Retinal pigment epithelial cell (primary cell): ENCODE measurements around the gene LCE3E.

Source experiments
- DNase-seq: peaks from one replicate; pipeline ENCODE4 v3.0.0-alpha.2; 2010; ENCODE audit warnings: low read depth
- H3K4me3 ChIP-seq: 2 replicates; pipeline ENCODE4 v1.5.1; 2011; ENCODE audit warnings: mild to moderate bottlenecking, low read length, control low read depth, moderate library complexity
- TF ChIP-seq, protein P1 (sequence below): conservative IDR thresholded peaks from 2 replicates; pipeline ENCODE4 v1.5.1; 2011; ENCODE audit warnings: low read depth, low read length, control low read depth, inconsistent platforms

The LCE3E gene

DNA sequence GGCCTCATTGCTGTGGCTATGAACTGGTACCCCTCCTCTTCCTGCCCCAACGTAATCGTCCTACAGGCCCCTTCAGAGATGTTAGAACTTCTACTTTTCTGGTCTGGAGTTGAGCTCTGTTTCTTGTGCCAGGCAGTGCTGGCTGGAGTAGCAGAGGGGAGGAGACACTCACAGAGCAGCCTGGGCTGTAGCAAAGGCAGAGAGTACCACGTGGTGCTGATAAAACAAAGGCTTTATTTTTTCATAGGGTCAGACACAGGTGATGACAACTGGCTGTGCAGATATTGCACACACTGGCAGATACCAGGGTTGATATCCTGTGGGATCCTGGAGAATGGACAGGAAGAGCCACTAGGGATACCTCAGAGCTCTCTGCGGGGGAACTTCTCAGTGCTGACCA is 29.1 kb downstream of the LCE3E start:
- no peak overlapping the region for H3K4me3 ChIP-seq
- no peak for DNase-seq
- TF ChIP-seq, protein P1, sequence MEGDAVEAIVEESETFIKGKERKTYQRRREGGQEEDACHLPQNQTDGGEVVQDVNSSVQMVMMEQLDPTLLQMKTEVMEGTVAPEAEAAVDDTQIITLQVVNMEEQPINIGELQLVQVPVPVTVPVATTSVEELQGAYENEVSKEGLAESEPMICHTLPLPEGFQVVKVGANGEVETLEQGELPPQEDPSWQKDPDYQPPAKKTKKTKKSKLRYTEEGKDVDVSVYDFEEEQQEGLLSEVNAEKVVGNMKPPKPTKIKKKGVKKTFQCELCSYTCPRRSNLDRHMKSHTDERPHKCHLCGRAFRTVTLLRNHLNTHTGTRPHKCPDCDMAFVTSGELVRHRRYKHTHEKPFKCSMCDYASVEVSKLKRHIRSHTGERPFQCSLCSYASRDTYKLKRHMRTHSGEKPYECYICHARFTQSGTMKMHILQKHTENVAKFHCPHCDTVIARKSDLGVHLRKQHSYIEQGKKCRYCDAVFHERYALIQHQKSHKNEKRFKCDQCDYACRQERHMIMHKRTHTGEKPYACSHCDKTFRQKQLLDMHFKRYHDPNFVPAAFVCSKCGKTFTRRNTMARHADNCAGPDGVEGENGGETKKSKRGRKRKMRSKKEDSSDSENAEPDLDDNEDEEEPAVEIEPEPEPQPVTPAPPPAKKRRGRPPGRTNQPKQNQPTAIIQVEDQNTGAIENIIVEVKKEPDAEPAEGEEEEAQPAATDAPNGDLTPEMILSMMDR, result no peak

DNA sequence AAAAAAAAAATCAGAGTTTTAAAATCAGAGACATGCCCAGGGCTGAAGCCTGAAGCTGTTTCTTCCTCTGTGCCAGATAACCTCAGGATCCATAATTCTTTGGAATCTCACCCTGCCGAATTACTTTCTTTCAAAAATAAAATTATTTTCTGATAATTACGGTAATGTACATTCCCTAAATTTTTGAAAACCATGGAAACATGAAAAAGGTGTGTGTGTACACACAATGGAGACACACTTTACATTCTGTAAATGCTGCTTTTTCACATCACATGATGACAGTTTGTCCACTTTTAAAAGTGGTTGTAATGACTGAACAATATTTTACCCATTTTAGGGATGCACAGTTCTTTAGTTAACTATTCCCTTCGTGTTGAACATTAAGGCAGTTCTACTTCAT is 30.8 kb downstream of the LCE3E start:
- DNase-seq, result no peak
- H3K4me3 ChIP-seq, result no peak overlapping the region
- TF ChIP-seq, protein P1, result no peak

DNA sequence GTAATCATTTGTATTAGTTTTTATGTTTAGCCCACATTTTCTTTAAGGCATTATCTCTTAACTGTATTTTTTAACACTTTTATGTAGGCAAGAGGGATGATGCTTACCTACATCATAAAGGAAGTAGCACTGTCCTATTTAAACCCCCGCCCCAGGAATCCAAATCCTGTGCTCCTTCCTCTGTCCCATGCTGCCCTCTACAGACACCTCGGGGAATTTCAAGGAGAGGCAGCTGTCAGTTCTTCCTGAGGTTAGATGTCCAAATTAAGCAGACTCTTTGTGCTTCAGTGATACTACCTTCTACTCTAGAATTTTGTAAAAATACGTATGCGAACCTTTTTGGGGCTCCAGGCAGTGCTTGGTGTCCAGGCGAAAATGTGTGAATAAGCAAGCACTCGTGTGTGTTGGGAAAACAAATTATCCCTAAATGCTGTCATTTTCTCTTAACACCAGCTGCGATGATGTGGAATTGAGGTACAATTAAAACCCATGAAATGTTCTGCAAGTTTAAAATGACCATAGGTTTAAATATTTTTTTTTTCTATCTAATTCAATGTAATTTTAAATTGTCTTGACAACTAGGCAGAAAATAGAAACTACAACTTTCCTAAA is 33.1 kb downstream of the LCE3E start:
- no peak for DNase-seq

DNA sequence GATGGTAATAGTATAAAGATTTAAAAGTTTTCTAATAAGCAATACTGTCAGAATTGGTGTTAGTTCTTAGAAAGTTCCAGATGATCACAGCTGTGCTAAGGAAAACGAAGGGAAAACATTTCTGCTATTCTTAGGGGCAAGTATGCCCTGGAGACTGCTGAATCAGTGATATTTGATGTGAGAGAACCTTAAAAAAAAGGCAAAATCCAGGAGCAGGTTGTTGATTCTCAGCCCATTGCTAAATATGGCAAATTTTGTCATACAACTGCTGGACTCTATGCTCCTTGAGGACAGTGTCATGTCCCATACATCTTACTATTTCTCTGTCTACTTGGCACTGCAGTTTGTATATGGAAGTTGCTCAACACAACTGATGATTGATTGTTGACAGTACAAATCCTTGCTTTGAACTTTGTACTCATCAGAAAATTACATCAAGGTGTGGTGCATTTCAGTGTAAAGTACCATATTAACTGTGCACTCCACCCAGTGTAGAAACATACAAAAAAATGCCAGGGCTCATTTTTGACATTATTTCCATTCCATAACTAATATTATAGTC is 41.4 kb downstream of the LCE3E start:
- DNase-seq, result no peak
- no peak overlapping the region for H3K4me3 ChIP-seq
- TF ChIP-seq, protein P1, result no peak

More for the DNA sequence above, 33.1 kb downstream of the LCE3E start:
- TF ChIP-seq, protein P1, result peak; percentile 82
- H3K4me3 ChIP-seq, result no peak overlapping the region

DNA sequence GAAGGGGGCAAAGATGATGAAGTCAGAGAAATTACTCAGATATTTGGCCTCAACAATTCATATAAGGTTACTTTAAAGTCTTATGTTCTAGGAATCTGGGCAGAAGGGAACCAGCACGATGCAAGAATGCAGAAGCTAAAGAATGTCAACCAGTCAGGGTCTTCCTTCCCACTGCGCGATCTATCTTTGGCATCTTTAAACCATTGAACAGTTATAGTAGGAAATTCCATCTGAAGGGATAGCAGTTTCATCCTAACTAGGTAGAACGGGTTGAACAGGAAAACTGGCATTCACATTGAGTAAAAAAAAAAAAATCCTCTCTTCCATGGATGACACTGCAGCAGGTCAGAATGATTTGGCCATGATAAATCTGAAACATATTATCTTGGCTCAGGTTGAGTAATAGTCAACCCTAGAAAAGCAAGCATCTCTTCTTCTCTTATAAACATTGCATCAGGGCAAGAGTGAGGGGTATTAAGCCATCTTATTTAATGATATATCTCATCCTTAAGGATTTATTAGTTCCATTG is 46.0 kb downstream of the LCE3E start:
- H3K4me3 ChIP-seq, result no peak overlapping the region
- no peak for DNase-seq
- TF ChIP-seq, protein P1, result no peak

DNA sequence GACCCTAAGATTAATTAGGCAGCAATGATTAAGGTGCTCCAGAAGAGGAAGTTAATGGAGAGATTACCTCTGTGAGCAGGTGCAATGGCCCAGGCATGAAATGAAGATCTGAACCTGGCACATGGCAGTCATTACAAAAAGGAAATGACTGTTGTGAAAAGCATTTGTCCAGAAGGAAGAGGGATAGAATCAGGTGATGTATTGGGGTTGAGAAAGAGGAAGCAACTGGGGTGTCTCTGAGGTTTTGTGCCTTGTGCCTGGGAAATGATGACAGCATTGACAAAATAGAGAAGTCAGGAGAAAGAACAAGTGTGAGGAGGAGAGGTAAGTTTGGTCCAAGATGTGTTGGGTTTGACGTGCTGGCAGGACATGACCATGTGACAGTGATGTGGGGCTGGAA is 46.7 kb downstream of the LCE3E start:
- DNase-seq, result no peak
- TF ChIP-seq, protein P1, result no peak
- no peak overlapping the region for H3K4me3 ChIP-seq

DNA sequence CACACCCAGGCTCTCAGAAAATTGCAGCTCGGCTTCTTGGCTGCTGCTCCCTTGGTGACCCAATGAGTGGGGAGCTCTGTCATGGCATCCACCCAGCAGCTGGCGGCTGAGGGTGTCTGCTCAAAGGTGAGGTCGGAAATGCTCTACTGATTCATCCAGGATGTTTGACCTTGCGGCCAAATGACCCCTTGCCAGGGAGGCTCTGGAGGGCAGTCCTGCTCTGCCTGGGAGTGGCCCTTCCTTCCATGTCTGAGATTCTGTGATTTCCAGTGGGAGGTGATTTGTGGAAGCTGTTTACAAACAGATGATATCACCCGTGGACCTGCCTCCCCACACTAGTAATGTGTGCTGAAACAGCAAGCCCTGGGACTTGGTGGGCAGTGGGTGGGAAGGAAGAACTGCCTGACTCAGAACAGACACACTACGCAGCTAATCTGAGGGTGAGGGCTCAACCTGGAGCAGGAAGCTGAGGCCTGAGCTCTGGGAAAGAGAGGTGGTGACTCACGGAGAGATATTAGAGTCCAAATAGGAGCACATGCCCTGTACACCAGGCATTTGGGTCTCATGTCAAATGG is 49.3 kb downstream of the LCE3E start:
- DNase-seq, result no peak
- TF ChIP-seq, protein P1, result no peak
- H3K4me3 ChIP-seq, result no peak overlapping the region
